Measurements from ENCODE around the gene PSME3. TPM values are rescaled to one million over a fixed set of nuclear protein-coding genes. Genes with fewer than 3 reads are reported as not detected.

PSME3 gene
- total and polyA plus RNA-seq, 2 of the 13 experiments (the other 11 are each of a cell fraction or from before 2014, with no cell fraction given), result 66.3 to 135 TPM

DNA sequence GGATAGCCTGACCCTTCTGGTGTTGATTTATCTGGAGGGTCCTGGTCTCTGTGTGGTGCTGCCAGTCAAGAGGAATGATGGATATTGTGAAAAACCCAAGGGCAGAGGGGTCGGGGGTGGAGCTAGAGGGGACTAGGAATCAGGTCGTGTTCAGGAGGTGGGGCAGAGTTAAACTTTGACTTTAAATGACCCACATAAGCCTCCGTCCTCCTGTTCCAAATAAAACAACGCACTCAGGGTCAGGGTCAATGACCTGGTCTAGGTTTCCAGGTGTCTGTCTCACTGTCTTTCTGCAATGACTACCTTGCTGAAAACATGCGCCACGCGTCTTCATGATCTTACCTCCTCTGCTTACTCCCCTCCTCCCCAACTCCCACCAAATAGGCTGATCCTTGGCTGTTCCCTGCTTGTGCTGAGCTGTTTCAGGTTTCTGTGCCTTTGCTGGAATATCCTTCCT is 32.5 kb downstream of the PSME3 start (continued):
- peak; percentile 72; the same call in 1 of the 2 replicates for TF ChIP-seq ARID4A (CRISPR knock-in tag; IDR thresholded peaks at IDR 0.05; ENCODE audit: borderline replicate concordance)
- TF ChIP-seq ATF2 (CRISPR knock-in tag; IDR thresholded peaks at IDR 0.05), result 0 out of 2 replicates have a peak, but pooled peaks have one; percentile 33
- peak; percentile 89; the same call in 1 of the 2 replicates for TF ChIP-seq NR1H2 (CRISPR knock-in tag; IDR thresholded peaks at IDR 0.05; ENCODE audit: borderline replicate concordance, low read depth)
- TF ChIP-seq SPEN (CRISPR knock-in tag; IDR thresholded peaks at IDR 0.05; ENCODE audit: low read depth), result peak; percentile 88; the same call in 1 of the 2 replicates
- TF ChIP-seq DNMT1 (CRISPR knock-in tag; IDR thresholded peaks at IDR 0.05), result 0 out of 2 replicates have a peak, but pooled peaks have one; percentile 58
- TF ChIP-seq PHF21A (CRISPR knock-in tag; IDR thresholded peaks at IDR 0.05), result peak; percentile 88
- peak; percentile 85 for TF ChIP-seq HNF4A (CRISPR knock-in tag; IDR thresholded peaks at IDR 0.05)
- TF ChIP-seq CTCF (CRISPR knock-in tag; IDR thresholded peaks at IDR 0.05), result peak; percentile 19; the same call in 1 of the 2 replicates
- peak; percentile 86; the same call in 1 of the 2 replicates for TF ChIP-seq ZNF788 (CRISPR knock-in tag; IDR thresholded peaks at IDR 0.05; ENCODE audit: borderline replicate concordance)
- peak; percentile 95 for TF ChIP-seq ESRRA (CRISPR knock-in tag; IDR thresholded peaks at IDR 0.05; ENCODE audit: low read depth)
- TF ChIP-seq CEBPG (CRISPR knock-in tag; IDR thresholded peaks at IDR 0.05), result peak; percentile 43; the same call in 1 of the 2 replicates
- TF ChIP-seq HMG20B (CRISPR knock-in tag; conservative IDR thresholded peaks at IDR 0.05), result peak; percentile 33; the same call in 1 of the 2 replicates
- TF ChIP-seq TFDP2 (CRISPR knock-in tag; IDR thresholded peaks at IDR 0.05), result 0 out of 2 replicates have a peak, but pooled peaks have one; percentile 22
- peak; percentile 77; the same call in 1 of the 2 replicates for TF ChIP-seq FOXK1 (CRISPR knock-in tag; IDR thresholded peaks at IDR 0.05; ENCODE audit: borderline replicate concordance, low read depth)
- TF ChIP-seq FOXA3 (CRISPR knock-in tag; IDR thresholded peaks at IDR 0.05), result peak; percentile 42; the same call in 1 of the 2 replicates
- TF ChIP-seq ZNF619 (CRISPR knock-in tag; IDR thresholded peaks at IDR 0.05), result 0 out of 2 replicates have a peak, but pooled peaks have one; percentile 11
- TF ChIP-seq, protein P1, sequence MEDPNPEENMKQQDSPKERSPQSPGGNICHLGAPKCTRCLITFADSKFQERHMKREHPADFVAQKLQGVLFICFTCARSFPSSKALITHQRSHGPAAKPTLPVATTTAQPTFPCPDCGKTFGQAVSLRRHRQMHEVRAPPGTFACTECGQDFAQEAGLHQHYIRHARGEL (CRISPR knock-in tag; IDR thresholded peaks at IDR 0.05), result peak; percentile 17; the same call in 1 of the 2 replicates
- TF ChIP-seq ZNF503 (CRISPR knock-in tag; IDR thresholded peaks at IDR 0.05), result no peak
- TF ChIP-seq SALL1 (CRISPR knock-in tag; IDR thresholded peaks at IDR 0.05), result peak; percentile 79

Measured in HepG2 (cell line).